Cardiac muscle cell (in vitro differentiated cells and primary cell): Measurements from ENCODE around the gene PPFIA2. TPM values are rescaled to one million over a fixed set of nuclear protein-coding genes. Genes with fewer than 3 reads are reported as not detected.

Source experiments
- DNase-seq, 2 donors: peaks; one replicate each; pipeline versions ENCODE4 v3.0.0 to v3.0.0-alpha.2; 2010 to 2017; ENCODE audit warnings: low read depth in 1 of 2, low spot score in 1 of 2
- H3K27ac ChIP-seq: fragments of 200-600 bp; sonication (generic); 2 replicates; pipeline ENCODE4 v1.5.1; 2016
- H3K27me3 ChIP-seq: fragments of 200-600 bp; sonication (generic); 2 replicates; pipeline ENCODE4 v1.6.0; 2016; ENCODE audit warnings: control low read depth
- H3K36me3 ChIP-seq: fragments of 200-600 bp; sonication (generic); 2 replicates; pipeline ENCODE4 v1.5.1; 2016; ENCODE audit warnings: control low read depth
- H3K4me1 ChIP-seq: fragments of 200-600 bp; sonication (generic); 2 replicates; pipeline ENCODE4 v1.8.1; 2017; ENCODE audit warnings: low read depth, mild to moderate bottlenecking, mixed run types
- H3K4me3 ChIP-seq: fragments of 200-600 bp; sonication (generic); 2 replicates; pipeline ENCODE4 v1.5.1; 2016; ENCODE audit warnings: mild to moderate bottlenecking
- H3K9me3 ChIP-seq: fragments of 200-600 bp; sonication (generic); 2 replicates; pipeline ENCODE4 v1.5.1; 2017; ENCODE audit warnings: low read depth, mild to moderate bottlenecking, control low read depth
- polyA plus RNA-seq: library from polyadenylated mRNA; unstranded; fragments of >200 nt; fragmentation: Nextera tagmentation; extraction: Ambion mirVana; gene quantifications from 2 replicates; pipeline ENCODE4 v1.2.1, GENCODE V29; 2016
- total RNA-seq: library from RNA; depleted of rRNA; stranded (reverse); fragments of >200 nt; gene quantifications from 2 replicates; pipeline ENCODE4 v1.2.3, GENCODE V29; 2016
- TF ChIP-seq, protein P1 (sequence below): IDR thresholded peaks from 2 replicates; pipeline ENCODE4 v1.5.1; 2012; ENCODE audit warnings: low read depth, mild to moderate bottlenecking, low read length

Gene PPFIA2
- total and polyA plus RNA-seq, 2 experiments from 2014 or later, result 17.1 to 53.5 TPM

DNA sequence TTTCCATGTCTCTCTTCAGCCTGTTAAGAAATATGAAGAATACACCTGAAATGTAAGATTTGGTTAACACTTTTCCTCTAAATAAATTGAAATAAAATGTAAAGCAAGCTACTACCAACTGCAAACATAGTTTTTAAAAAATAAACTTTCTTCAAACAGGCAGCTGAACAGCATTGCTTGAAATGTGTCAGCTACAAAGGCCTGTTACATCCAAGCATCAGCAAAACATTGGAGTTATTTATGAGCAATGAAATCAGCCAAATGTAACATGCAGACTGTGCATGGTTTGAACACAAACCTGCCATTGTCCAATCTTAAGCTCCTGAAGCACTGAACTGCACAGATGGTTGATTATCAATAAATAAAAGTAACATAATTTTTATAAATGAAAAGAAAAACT lies 390.0 kb downstream of the PPFIA2 start:
- H3K27me3 ChIP-seq, result no peaks in the 10 kb centered on the region
- H3K4me3 ChIP-seq, result no peak overlapping the region
- no peaks in the 10 kb centered on the region for H3K36me3 ChIP-seq
- DNase-seq, result no peak
- H3K9me3 ChIP-seq, result no peaks in the 10 kb centered on the region
- no peak overlapping the region for H3K27ac ChIP-seq
- TF ChIP-seq, protein P1, sequence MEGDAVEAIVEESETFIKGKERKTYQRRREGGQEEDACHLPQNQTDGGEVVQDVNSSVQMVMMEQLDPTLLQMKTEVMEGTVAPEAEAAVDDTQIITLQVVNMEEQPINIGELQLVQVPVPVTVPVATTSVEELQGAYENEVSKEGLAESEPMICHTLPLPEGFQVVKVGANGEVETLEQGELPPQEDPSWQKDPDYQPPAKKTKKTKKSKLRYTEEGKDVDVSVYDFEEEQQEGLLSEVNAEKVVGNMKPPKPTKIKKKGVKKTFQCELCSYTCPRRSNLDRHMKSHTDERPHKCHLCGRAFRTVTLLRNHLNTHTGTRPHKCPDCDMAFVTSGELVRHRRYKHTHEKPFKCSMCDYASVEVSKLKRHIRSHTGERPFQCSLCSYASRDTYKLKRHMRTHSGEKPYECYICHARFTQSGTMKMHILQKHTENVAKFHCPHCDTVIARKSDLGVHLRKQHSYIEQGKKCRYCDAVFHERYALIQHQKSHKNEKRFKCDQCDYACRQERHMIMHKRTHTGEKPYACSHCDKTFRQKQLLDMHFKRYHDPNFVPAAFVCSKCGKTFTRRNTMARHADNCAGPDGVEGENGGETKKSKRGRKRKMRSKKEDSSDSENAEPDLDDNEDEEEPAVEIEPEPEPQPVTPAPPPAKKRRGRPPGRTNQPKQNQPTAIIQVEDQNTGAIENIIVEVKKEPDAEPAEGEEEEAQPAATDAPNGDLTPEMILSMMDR, result no peak
- no peaks in the 10 kb centered on the region for H3K4me1 ChIP-seq

DNA sequence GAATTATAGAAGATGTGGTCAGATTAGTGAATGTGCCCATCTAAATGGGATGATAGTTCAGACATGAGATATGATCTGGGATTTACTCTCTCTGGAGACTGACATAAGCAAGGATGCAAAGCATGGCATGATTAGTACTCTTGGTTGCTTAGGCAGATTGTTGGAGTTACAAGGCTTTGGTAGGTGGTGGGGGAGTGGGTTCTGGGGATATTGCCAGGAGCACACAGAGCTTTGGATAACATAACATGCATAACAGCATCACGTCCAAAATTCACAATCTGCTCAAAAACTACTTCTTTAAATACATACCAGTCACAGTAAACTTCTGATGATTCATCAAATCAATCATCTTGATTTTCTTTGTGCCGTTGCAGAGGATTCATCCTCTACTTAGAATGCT lies 393.9 kb downstream of the PPFIA2 start:
- no peaks in the 10 kb centered on the region for H3K9me3 ChIP-seq
- no peaks in the 10 kb centered on the region for H3K27me3 ChIP-seq
- no peak for DNase-seq
- H3K4me1 ChIP-seq, result no peaks in the 10 kb centered on the region
- TF ChIP-seq, protein P1, result no peak
- no peak overlapping the region for H3K27ac ChIP-seq
- H3K36me3 ChIP-seq, result peaks cover under 1% of the 10 kb centered on the region
- no peak overlapping the region for H3K4me3 ChIP-seq

DNA sequence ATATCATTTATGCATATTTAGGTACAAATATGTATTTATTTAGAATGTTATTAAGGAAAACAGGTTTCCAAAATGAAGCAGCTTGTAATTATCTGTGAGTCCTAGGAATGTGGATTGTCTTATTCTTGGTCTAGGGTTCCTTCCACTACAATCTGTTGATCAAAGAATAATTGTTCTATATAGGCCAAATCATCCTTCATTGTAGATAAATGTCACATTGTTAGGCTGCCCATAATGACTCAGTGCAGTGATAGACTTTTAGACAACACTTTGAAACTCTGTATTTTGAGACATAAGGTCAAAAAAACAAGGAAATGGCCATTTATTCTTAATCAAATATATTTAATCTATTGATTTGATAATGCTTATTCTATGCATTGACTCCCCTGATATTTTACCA lies 398.2 kb downstream of the PPFIA2 start:
- Histone ChIP-seq H3K36me3 (peaks cover 5% of the 10 kb centered on the region), H3K27me3 (no peaks in the 10 kb centered on the region), H3K4me3 (no peak overlapping the region), H3K9me3 (no peaks in the 10 kb centered on the region), H3K4me1 (no peaks in the 10 kb centered on the region), H3K27ac (no peak overlapping the region)
- DNase-seq, result no peak
- TF ChIP-seq, protein P1, result no peak

DNA sequence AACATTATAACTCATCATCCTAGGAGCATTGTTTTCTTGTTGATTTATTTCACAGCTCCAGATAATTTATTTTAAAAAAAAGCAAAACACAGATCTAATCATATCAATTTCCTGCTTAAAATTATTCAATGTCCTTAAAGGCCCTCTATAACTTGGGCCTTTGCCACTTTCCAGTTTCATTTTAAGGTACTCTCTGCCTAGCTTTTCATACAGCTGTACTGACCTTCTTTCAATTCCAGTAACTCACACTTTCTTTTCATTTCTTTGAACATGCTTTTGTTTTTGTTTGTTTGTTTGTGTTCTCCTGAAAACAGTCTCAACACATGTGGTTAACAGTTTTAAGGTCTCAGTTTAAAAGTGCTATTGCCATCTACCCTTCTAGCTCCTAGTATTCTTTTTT lies 399.4 kb downstream of the PPFIA2 start:
- Histone ChIP-seq H3K27me3 (no peaks in the 10 kb centered on the region), H3K4me3 (no peak overlapping the region), H3K27ac (no peak overlapping the region), H3K9me3 (no peaks in the 10 kb centered on the region), H3K4me1 (no peaks in the 10 kb centered on the region), H3K36me3 (peaks cover 5% of the 10 kb centered on the region)
- TF ChIP-seq, protein P1, result no peak
- DNase-seq, result no peak

DNA sequence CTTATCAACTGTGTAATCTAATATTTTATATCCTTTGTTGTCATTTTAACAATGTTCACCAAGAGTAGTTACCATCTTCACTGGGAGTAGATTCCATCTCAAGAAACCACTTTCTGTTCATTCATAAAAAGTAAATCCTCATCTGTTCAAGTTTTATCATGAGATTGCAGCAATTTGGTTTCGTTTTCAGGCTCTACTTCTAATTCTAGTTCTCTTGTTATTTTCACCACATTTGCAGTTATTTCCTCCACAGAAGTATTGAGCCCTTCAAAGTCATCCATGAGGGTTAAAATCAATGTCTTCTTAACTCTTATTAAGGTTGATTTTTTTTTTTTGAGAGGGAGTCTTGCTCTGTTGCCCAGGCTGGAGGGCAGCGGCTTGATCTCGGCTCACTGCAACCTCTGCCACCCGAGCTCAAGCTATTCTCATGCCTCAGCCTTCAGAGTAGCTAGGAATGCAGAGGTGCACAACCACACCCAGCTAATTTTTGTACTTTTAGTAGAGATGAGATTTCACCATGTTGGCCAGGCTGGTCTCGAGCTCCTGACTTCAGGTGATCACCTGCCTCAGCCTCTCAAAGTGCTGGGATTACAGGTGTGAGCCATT lies 404.7 kb downstream of the PPFIA2 start:
- H3K4me1 ChIP-seq, result no peaks in the 10 kb centered on the region
- H3K27ac ChIP-seq, result no peak overlapping the region
- no peak overlapping the region for H3K4me3 ChIP-seq
- no peak for DNase-seq
- peaks cover 6% of the 10 kb centered on the region for H3K36me3 ChIP-seq
- TF ChIP-seq, protein P1, result no peak
- no peaks in the 10 kb centered on the region for H3K27me3 ChIP-seq
- no peaks in the 10 kb centered on the region for H3K9me3 ChIP-seq
